ENCODE measurements around the gene PCSK1. TPM values are rescaled to one million over a fixed set of nuclear protein-coding genes. Genes with fewer than 3 reads are reported as not detected.

PCSK1 gene
- total RNA-seq, 1 donor from 2014 or later: 0.18 TPM

- DNase-seq: no peak
- H3K27me3 ChIP-seq (ENCODE audit: low read depth): no peaks in the 10 kb centered on the region
- H3K4me1 ChIP-seq: no peaks in the 10 kb centered on the region
- no peak overlapping the region for H3K27ac ChIP-seq
- no peaks in the 10 kb centered on the region for H3K36me3 ChIP-seq
- TF ChIP-seq CTCF (IDR thresholded peaks at IDR 0.05): no peak
- H3K9me3 ChIP-seq: no peaks in the 10 kb centered on the region
- intact Hi-C loops (cut with DNase I): no loop called here
- ATAC-seq: no peak
- no peak overlapping the region for H3K4me3 ChIP-seq
These were observed 26.5 kb upstream of the PCSK1 start for GRCh38 chr5:96459313-96460121.

- Histone ChIP-seq H3K27me3 (ENCODE audit: low read depth) (no peaks in the 10 kb centered on the region), H3K4me3 (no peak overlapping the region), H3K27ac (no peak overlapping the region), H3K36me3 (no peaks in the 10 kb centered on the region), H3K4me1 (no peaks in the 10 kb centered on the region), H3K9me3 (no peaks in the 10 kb centered on the region)
- DNase-seq (no peak), ATAC-seq (no peak)
- intact Hi-C loops (cut with DNase I): no loop called here
- TF ChIP-seq CTCF (IDR thresholded peaks at IDR 0.05): no peak
These were observed 25.1 kb upstream of the PCSK1 start for GRCh38 chr5:96458176-96458575.

GRCh38 chr5:96455789-96456188 is 22.7 kb upstream of the PCSK1 start:
- Histone ChIP-seq H3K4me1 (no peaks in the 10 kb centered on the region), H3K9me3 (no peaks in the 10 kb centered on the region), H3K4me3 (no peak overlapping the region), H3K36me3 (no peaks in the 10 kb centered on the region), H3K27me3 (ENCODE audit: low read depth) (no peaks in the 10 kb centered on the region), H3K27ac (no peak overlapping the region)
- intact Hi-C loops (cut with DNase I): no loop called here
- DNase-seq (no peak), ATAC-seq (no peak)
- TF ChIP-seq CTCF (IDR thresholded peaks at IDR 0.05): no peak

GRCh38 chr5:96453394-96453793 is 20.3 kb upstream of the PCSK1 start:
- H3K27ac ChIP-seq: no peak overlapping the region
- no peak for ATAC-seq
- H3K4me3 ChIP-seq: no peak overlapping the region
- no peaks in the 10 kb centered on the region for H3K27me3 ChIP-seq (ENCODE audit: low read depth)
- TF ChIP-seq CTCF (IDR thresholded peaks at IDR 0.05): no peak
- no peak for DNase-seq
- no peaks in the 10 kb centered on the region for H3K4me1 ChIP-seq
- no peaks in the 10 kb centered on the region for H3K9me3 ChIP-seq
- no peaks in the 10 kb centered on the region for H3K36me3 ChIP-seq
- intact Hi-C loops (cut with DNase I): no loop called here

GRCh38 chr5:96447949-96448348 is 14.9 kb upstream of the PCSK1 start:
- intact Hi-C loops (cut with DNase I): no loop called here
- H3K27ac ChIP-seq: no peak overlapping the region
- DNase-seq (no peak), ATAC-seq (no peak)
- no peaks in the 10 kb centered on the region for H3K9me3 ChIP-seq
- no peaks in the 10 kb centered on the region for H3K36me3 ChIP-seq
- no peaks in the 10 kb centered on the region for H3K27me3 ChIP-seq (ENCODE audit: low read depth)
- H3K4me1 ChIP-seq: no peaks in the 10 kb centered on the region
- no peak for TF ChIP-seq CTCF (IDR thresholded peaks at IDR 0.05)
- H3K4me3 ChIP-seq: no peak overlapping the region

Measured in lower lobe of right lung (tissue), 2 donors.